AG10803 (cell line): Measurements from ENCODE around the gene TRIM32.
"Not testable (repeated sequence)": the region's sequence is repeated elsewhere in the genome, so short reads cannot be mapped to it uniquely, and the experiment has no call there.

Experiments used
- DNase-seq: peaks from one replicate; pipeline ENCODE4 v3.0.0; 2010; ENCODE audit warnings: low read depth
- H3K4me3 ChIP-seq: 2 replicates; pipeline ENCODE4 v1.5.1; 2011; ENCODE audit warnings: mild to moderate bottlenecking, low read length, control low read depth
- TF ChIP-seq, protein P1 (sequence below): conservative IDR thresholded peaks from 2 replicates; pipeline ENCODE4 v1.5.1; 2011; ENCODE audit warnings: mild to moderate bottlenecking, low read length, control low read depth, inconsistent platforms

TRIM32 gene

DNA sequence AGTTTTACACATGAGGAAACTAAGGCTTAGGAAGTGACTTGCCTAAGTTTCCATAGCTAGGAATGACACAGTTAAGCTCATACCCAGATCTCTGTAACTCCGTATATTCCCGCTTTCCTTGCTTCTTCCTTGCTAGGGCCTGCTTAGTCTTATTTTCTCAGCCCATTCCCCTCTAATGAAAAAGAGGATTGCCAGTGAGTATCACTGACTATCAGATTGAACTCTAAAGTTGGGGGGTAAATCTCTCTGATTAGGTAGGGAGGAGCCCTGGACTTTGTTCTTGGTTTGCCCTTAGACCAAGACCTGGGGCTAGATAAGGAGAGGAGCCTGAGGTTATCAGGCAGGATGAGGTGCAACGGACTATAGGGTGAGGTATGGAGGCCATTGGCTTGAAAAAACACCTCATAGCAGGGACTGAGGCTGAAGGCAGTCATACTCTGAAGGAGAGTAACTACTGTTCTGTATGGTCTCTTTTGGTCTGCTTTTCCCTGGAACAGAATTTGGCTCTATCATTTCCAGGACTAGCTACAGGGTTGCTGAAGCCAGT lies 2.5 kb downstream of the TRIM32 start:
- H3K4me3 ChIP-seq = no peak overlapping the region
- TF ChIP-seq, protein P1, sequence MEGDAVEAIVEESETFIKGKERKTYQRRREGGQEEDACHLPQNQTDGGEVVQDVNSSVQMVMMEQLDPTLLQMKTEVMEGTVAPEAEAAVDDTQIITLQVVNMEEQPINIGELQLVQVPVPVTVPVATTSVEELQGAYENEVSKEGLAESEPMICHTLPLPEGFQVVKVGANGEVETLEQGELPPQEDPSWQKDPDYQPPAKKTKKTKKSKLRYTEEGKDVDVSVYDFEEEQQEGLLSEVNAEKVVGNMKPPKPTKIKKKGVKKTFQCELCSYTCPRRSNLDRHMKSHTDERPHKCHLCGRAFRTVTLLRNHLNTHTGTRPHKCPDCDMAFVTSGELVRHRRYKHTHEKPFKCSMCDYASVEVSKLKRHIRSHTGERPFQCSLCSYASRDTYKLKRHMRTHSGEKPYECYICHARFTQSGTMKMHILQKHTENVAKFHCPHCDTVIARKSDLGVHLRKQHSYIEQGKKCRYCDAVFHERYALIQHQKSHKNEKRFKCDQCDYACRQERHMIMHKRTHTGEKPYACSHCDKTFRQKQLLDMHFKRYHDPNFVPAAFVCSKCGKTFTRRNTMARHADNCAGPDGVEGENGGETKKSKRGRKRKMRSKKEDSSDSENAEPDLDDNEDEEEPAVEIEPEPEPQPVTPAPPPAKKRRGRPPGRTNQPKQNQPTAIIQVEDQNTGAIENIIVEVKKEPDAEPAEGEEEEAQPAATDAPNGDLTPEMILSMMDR = no peak
- DNase-seq = no peak

DNA sequence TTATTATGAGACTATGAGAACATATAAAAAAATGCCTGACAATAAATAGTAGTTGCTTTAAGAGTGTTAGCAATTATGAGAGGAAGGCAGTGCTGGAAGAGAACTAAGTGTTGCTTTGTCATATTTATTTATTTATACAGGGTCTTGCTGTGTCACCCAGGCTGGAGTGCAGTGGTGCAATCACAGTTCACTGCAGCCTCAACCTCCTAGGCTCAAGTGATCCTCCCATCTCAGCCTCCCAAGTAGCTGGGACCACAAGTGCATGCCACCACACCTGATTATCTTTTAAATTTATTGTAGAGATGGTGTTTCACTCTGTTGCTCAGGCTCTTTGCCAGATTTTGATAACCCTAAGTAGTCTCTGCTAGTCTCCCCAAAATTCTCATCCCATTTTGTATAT lies 3.7 kb downstream of the TRIM32 start:
- H3K4me3 ChIP-seq, DNase-seq: not testable (repeated sequence)

- no peak overlapping the region for H3K4me3 ChIP-seq
- TF ChIP-seq, protein P1 = no peak
- DNase-seq = no peak
These were observed 4.5 kb downstream of the TRIM32 start for GRCh38 chr9:116691607-116692006.

DNA sequence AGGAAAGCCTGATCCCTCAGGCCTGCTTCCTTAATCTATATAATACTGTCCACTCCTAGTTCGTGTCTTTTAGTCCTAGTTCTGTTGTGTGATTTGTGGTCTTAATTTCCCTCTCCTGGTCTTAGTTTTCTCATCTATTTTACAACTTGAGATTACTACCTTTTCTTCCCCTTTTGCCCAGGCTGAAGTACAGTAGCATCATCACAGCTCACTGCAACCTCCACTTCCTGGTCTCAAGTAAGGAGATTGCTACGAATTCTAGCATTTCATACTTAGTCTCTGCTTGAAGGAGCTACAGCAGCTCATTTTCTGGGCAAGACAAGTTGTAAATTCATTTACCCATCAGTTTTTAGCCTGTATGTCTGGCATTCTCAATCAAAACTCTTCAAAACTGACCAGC lies 5.5 kb downstream of the TRIM32 start:
- DNase-seq = no peak

DNA sequence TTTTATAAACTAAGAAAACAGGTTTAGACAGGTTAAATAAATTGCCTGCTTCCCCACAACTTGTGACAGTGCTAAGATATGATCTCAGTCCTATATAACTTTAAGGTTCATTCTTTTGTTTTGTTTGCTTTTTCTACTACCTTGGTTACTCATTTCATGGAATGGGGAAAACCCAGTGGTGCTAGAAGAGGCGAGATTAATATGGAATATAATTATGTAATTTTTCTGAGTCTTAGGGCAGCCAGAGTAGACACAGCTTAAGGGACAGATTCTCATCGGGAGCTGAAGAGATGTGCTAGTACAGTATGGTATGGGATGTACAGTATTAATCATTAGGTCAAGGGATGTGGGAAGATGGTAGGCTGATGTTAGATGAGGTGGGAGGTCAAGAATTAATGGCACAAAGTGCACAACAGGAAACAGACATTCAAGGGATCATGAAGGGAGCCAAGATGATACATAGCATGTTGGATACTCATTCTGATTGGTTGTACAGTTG lies 6.2 kb downstream of the TRIM32 start:
- TF ChIP-seq, protein P1 = no peak
- DNase-seq = peak; percentile 36
- no peak overlapping the region for H3K4me3 ChIP-seq

More for the DNA sequence above, 5.5 kb downstream of the TRIM32 start:
- TF ChIP-seq, protein P1 = no peak
- H3K4me3 ChIP-seq = no peak overlapping the region

GRCh38 chr9:116694785-116695291 lies 7.7 kb downstream of the TRIM32 start:
- TF ChIP-seq, protein P1 = no peak
- no peak for DNase-seq
- no peak overlapping the region for H3K4me3 ChIP-seq

- DNase-seq = no peak
- H3K4me3 ChIP-seq = no peak overlapping the region
These were observed 8.3 kb downstream of the TRIM32 start for GRCh38 chr9:116695438-116695837.

More at GRCh38 chr9:116695438-116695837, 8.3 kb downstream of the TRIM32 start:
- TF ChIP-seq, protein P1 = no peak
